HepG2 (cell line): ENCODE results near the gene RAB6A. TPM values are rescaled to one million over a fixed set of nuclear protein-coding genes. Genes with fewer than 3 reads are reported as not detected.

Source experiments
- ARID4A ChIP-seq: sonication (generic); formaldehyde crosslinking; IDR thresholded peaks from 2 replicates; pipeline ENCODE4 v1.5.0; 2020; ENCODE audit warnings: mild to moderate bottlenecking, missing genetic modification reagents, borderline replicate concordance
- DMAP1 ChIP-seq: IDR thresholded peaks from 2 replicates; pipeline ENCODE4 v1.6.1; 2016
- EP300 ChIP-seq, 3 experiments: sonication (generic) in 1 of 3; formaldehyde crosslinking in 1 of 3; IDR thresholded peaks; 2 replicates each; pipeline versions ENCODE4 v1.5.1 to v1.6.1; 2011 to 2020; ENCODE audit warnings: low read depth in 2 of 3, low read length in 2 of 3, borderline replicate concordance in 1 of 3, improper control_type of control experiment in 1 of 3, mild to moderate bottlenecking in 1 of 3, missing genetic modification reagents in 1 of 3, moderate library complexity in 1 of 3
- HNRNPLL ChIP-seq: fragments of 200-400 bp; formaldehyde crosslinking; IDR thresholded peaks from 2 replicates; pipeline ENCODE4 v1.6.1; 2017; ENCODE audit warnings: mild to moderate bottlenecking, low read depth, low read length; ENCODE audit not compliant: poor library complexity, severe bottlenecking
- NR2F1 ChIP-seq, 2 experiments: fragments of 450-650 bp in 1 of 2; formaldehyde crosslinking in 1 of 2; IDR thresholded peaks; 2 replicates each; pipeline versions ENCODE4 v1.5.0 to v1.6.1; 2016 to 2020; ENCODE audit warnings: mild to moderate bottlenecking in 1 of 2, missing compliant biosample characterization in 1 of 2, missing genetic modification reagents in 1 of 2, moderate library complexity in 1 of 2
- RAD21 ChIP-seq: fragments of 450-650 bp; formaldehyde crosslinking; IDR thresholded peaks from 2 replicates; pipeline ENCODE4 v1.5.0; 2020; ENCODE audit warnings: mild to moderate bottlenecking
- SIN3B ChIP-seq: fragments of 150-350 bp; IDR thresholded peaks from 2 replicates; pipeline ENCODE4 v1.6.1; 2014; ENCODE audit warnings: low read length
- TAF1 ChIP-seq: sonication (generic); formaldehyde crosslinking; IDR thresholded peaks from 2 replicates; pipeline ENCODE4 v1.4.0; 2020; ENCODE audit warnings: missing genetic modification reagents
- TFDP1 ChIP-seq: IDR thresholded peaks from 2 replicates; pipeline ENCODE4 v1.6.1; 2016; ENCODE audit warnings: missing compliant biosample characterization, missing genetic modification reagents, borderline replicate concordance
- UBTF ChIP-seq: sonication (generic); formaldehyde crosslinking; IDR thresholded peaks from 2 replicates; pipeline ENCODE4 v1.4.0; 2020; ENCODE audit warnings: mild to moderate bottlenecking, missing genetic modification reagents
- ZBTB38 ChIP-seq: sonication (generic); formaldehyde crosslinking; IDR thresholded peaks from 2 replicates; pipeline ENCODE4 v1.5.1; 2020; ENCODE audit warnings: mild to moderate bottlenecking, missing genetic modification reagents
- ZFAT ChIP-seq: sonication (generic); formaldehyde crosslinking; conservative IDR thresholded peaks from 2 replicates; pipeline ENCODE4 v1.8.1; 2023; ENCODE audit warnings: missing genetic modification reagents, inconsistent platforms
- ZNF138 ChIP-seq: sonication (generic); formaldehyde crosslinking; IDR thresholded peaks from 2 replicates; pipeline ENCODE4 v1.5.0; 2020; ENCODE audit warnings: mild to moderate bottlenecking, low read depth, missing genetic modification reagents
- ZNF496 ChIP-seq: sonication (generic); formaldehyde crosslinking; IDR thresholded peaks from 2 replicates; pipeline ENCODE4 v1.8.1; 2023; ENCODE audit warnings: mild to moderate bottlenecking, moderate library complexity, missing genetic modification reagents; ENCODE audit not compliant: insufficient replicate concordance
- ZNF512 ChIP-seq: sonication (generic); formaldehyde crosslinking; IDR thresholded peaks from 2 replicates; pipeline ENCODE4 v1.4.0; 2020; ENCODE audit warnings: mild to moderate bottlenecking, missing genetic modification reagents
- ZNF691 ChIP-seq: sonication (generic); formaldehyde crosslinking; IDR thresholded peaks from 2 replicates; pipeline ENCODE4 v1.4.0; 2020; ENCODE audit warnings: missing genetic modification reagents, low read depth, mild to moderate bottlenecking, borderline replicate concordance
- ZNF782 ChIP-seq: sonication (generic); formaldehyde crosslinking; IDR thresholded peaks from 2 replicates; pipeline ENCODE4 v1.4.0; 2020; ENCODE audit warnings: missing genetic modification reagents, mild to moderate bottlenecking, borderline replicate concordance
- ZSCAN20 ChIP-seq: sonication (generic); formaldehyde crosslinking; IDR thresholded peaks from 2 replicates; pipeline ENCODE4 v1.4.0; 2020; ENCODE audit warnings: missing genetic modification reagents, mild to moderate bottlenecking, borderline replicate concordance
- polyA plus RNA-seq, 8 experiments: library from polyadenylated mRNA; depleted of rRNA in 3 of 8; stranded (reverse) in 7 of 8; unstranded in 1 of 8; fragments of >200 nt; fragmentation: Illumina TruSeq in 4 of 8; extraction: Trizol in 4 of 8; gene quantifications; 2 replicates each; pipeline versions ENCODE4 v1.2.1 to v1.2.3, GENCODE V29; 2011 to 2016; ENCODE audit warnings: low read depth in 4 of 8, missing spikeins in 1 of 8, mixed read lengths in 1 of 8; ENCODE audit not compliant: insufficient read depth in 1 of 8
- total RNA-seq, 5 experiments: library from RNA; depleted of rRNA; stranded (reverse); fragments of >200 nt; fragmentation: Illumina TruSeq; extraction: Trizol; gene quantifications; 2 replicates each; pipeline ENCODE4 v1.2.3, GENCODE V29; 2016; ENCODE audit warnings: low read depth in 1 of 5

The RAB6A gene
- total and polyA plus RNA-seq, 2 of the 13 experiments (the other 11 are each of a cell fraction or from before 2014, with no cell fraction given) = 74.3 to 121 TPM

- TF ChIP-seq NR2F1 (CRISPR knock-in tag; IDR thresholded peaks at IDR 0.05) (peak in 1 of 2 experiments; percentile 28; a peak in 1 of 4 replicates), ARID4A (CRISPR knock-in tag) (peak; percentile 43; the same call in 1 of the 2 replicates), RAD21 (CRISPR knock-in tag) (peak; percentile 8; the same call in 1 of the 2 replicates), DMAP1 (CRISPR knock-in tag) (peak; percentile 34; the same call in 1 of the 2 replicates), ZNF496 (CRISPR knock-in tag) (no peak), UBTF (CRISPR knock-in tag) (peak; percentile 59), ZNF691 (CRISPR knock-in tag) (peak; percentile 97), ZNF138 (CRISPR knock-in tag) (0 out of 2 replicates have a peak, but pooled peaks have one; percentile 44), SIN3B (no peak), ZBTB38 (CRISPR knock-in tag) (no peak), TAF1 (peak; percentile 35; the same call in 1 of the 2 replicates), EP300 (IDR thresholded peaks at IDR 0.05; ENCODE audit: low read depth in 2 of 2, low read length in 2 of 2) (peak in 1 of 2 experiments; percentile 54; a peak in 1 of 4 replicates), EP300 (CRISPR knock-in tag; IDR thresholded peaks at IDR 0.05; ENCODE audit: borderline replicate concordance) (peak; percentile 50; the same call in 1 of the 2 replicates), ZNF512 (0 out of 2 replicates have a peak, but pooled peaks have one; percentile 34), HNRNPLL (peak; percentile 34), ZNF782 (no peak), TFDP1 (no peak), ZSCAN20 (CRISPR knock-in tag) (no peak), ZFAT (CRISPR knock-in tag) (no peak)
Observed at GRCh38 chr11:73648571-73649046, 112.3 kb downstream of the RAB6A start (continued).
